GM23248 (cell line): ENCODE results near the gene RASGRP1. TPM values are rescaled to one million over a fixed set of nuclear protein-coding genes. Genes with fewer than 3 reads are reported as not detected.
A peak's percentile ranks its signal among the peaks of the same experiment; 100 is the strongest.

ENCODE experiments used
- DNase-seq: peaks from one replicate; pipeline ENCODE4 v3.0.0-alpha.2; 2015
- H2AFZ ChIP-seq: fragments of 200-600 bp; sonication (generic); 2 replicates; pipeline ENCODE4 v1.6.1; 2016; ENCODE audit warnings: antibody characterized with exemption
- H3F3A ChIP-seq: fragments of 200-600 bp; sonication (generic); 2 replicates; pipeline ENCODE4 v1.6.1; 2016; ENCODE audit warnings: mild to moderate bottlenecking, antibody characterized with exemption, mixed run types; ENCODE audit not compliant: insufficient read depth
- H3K27ac ChIP-seq: fragments of 200-600 bp; sonication (generic); 2 replicates; pipeline ENCODE4 v1.5.1; 2016; ENCODE audit warnings: mild to moderate bottlenecking
- H3K27me3 ChIP-seq: fragments of 200-600 bp; sonication (generic); replicated peaks from 2 replicates; pipeline ENCODE4 v1.6.1; 2016; ENCODE audit warnings: mild to moderate bottlenecking; ENCODE audit not compliant: insufficient read depth
- H3K36me3 ChIP-seq: fragments of 200-600 bp; sonication (generic); 2 replicates; pipeline ENCODE4 v1.6.1; 2016; ENCODE audit warnings: low read depth, mild to moderate bottlenecking
- H3K4me1 ChIP-seq: fragments of 200-600 bp; sonication (generic); 2 replicates; pipeline ENCODE4 v1.6.1; 2016; ENCODE audit warnings: mild to moderate bottlenecking; ENCODE audit not compliant: insufficient read depth
- H3K4me2 ChIP-seq: fragments of 200-600 bp; sonication (generic); one replicate; pipeline ENCODE4 v1.6.1; 2016; ENCODE audit warnings: mild to moderate bottlenecking; ENCODE audit not compliant: unreplicated experiment
- H3K4me3 ChIP-seq: fragments of 200-600 bp; sonication (generic); 2 replicates; pipeline ENCODE4 v1.5.1; 2016; ENCODE audit warnings: mild to moderate bottlenecking
- H3K79me2 ChIP-seq: fragments of 200-600 bp; sonication (generic); 2 replicates; pipeline ENCODE4 v1.6.1; 2016; ENCODE audit warnings: mild to moderate bottlenecking; ENCODE audit not compliant: insufficient read depth
- H3K9ac ChIP-seq: fragments of 200-600 bp; sonication (generic); 2 replicates; pipeline ENCODE4 v1.6.1; 2016; ENCODE audit warnings: mild to moderate bottlenecking
- H3K9me2 ChIP-seq: fragments of 200-600 bp; sonication (generic); 2 replicates; pipeline ENCODE4 v1.6.1; 2016; ENCODE audit warnings: mixed run types, mild to moderate bottlenecking, moderate library complexity; ENCODE audit not compliant: insufficient read depth
- H3K9me3 ChIP-seq: fragments of 200-600 bp; sonication (generic); one replicate; pipeline ENCODE4 v1.6.1; 2017; ENCODE audit warnings: low read depth
- H4K20me1 ChIP-seq: fragments of 200-600 bp; sonication (generic); 2 replicates; pipeline ENCODE4 v1.6.0; 2016; ENCODE audit not compliant: insufficient read depth
- EZH2 ChIP-seq: fragments of 200-600 bp; sonication (generic); IDR thresholded peaks from 2 replicates; pipeline ENCODE4 v1.6.1; 2018; ENCODE audit warnings: antibody characterized with exemption, mild to moderate bottlenecking; ENCODE audit not compliant: insufficient read depth, poor library complexity, severe bottlenecking
- EZH2phosphoT487 ChIP-seq: fragments of 200-600 bp; sonication (generic); IDR thresholded peaks from 2 replicates; pipeline ENCODE4 v1.6.1; 2018; ENCODE audit warnings: antibody characterized with exemption, moderate library complexity, mild to moderate bottlenecking, low read depth; ENCODE audit not compliant: insufficient read depth
- WGBS, 2 experiments: methylation state at CpG; one replicate each; pipeline ENCODE4 v1.1.6; 2015 to 2017; ENCODE audit warnings: low lambda C conversion rate in 2 of 2, low coverage in 1 of 2; ENCODE audit errors: missing lambda C conversion rate in 2 of 2; 5-methylcytosine and 5-hydroxymethylcytosine counted together
- in situ Hi-C: fragments of 300-500 bp; cut with MboI; formaldehyde crosslinking; loops from 2 replicates; pipeline ENCODE4 v1.15.0; 2020
- polyA plus RNA-seq: library from polyadenylated mRNA; unstranded; fragments of >200 nt; fragmentation: Nextera tagmentation; extraction: Ambion mirVana; gene quantifications from 2 replicates; pipeline ENCODE4 v1.2.1, GENCODE V29; 2016
- total RNA-seq: library from RNA; depleted of rRNA; stranded (reverse); fragments of >200 nt; shearing (Covaris generic); gene quantifications from 2 replicates; pipeline ENCODE4 v1.2.3, GENCODE V29; 2014

RASGRP1 gene
- total and polyA plus RNA-seq, 2 experiments from 2014 or later = 0.58 to 1.5 TPM

DNA sequence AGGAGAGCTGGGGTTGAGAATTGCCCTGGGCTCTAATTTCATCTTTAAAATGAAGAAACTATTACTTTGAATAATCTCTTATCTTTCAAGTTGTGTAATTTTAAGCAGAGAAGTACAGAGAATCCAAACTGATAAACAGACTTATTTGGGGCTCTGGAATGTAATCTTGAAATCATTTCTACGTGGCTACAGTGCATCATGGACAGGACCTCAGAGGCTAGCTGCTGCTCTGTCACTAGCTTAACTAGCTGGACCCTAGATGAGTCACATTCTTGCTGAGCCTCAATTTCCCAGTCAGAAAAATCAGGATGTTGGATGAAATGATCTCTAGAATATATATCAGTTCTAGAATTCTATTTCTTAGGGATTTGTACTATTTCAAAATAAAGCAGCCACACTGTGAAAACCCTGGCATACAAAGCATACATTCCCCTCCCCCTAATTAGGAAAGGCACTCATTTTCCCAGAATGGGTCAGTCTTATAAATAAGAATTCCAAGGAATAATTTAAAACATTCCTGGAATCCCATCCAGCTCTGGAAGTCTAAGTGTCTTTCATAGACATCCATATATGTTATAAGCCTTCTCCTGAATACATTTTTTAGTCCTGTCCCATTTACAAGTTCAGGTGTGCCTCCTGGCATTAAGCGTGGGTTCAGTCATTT lies 47.2 kb downstream of the RASGRP1 start:
- no peaks in the 10 kb centered on the region for H3K9me2 ChIP-seq
- no peaks in the 10 kb centered on the region for H3K9me3 ChIP-seq
- H3F3A ChIP-seq = no peaks in the 10 kb centered on the region
- H3K4me2 ChIP-seq = no peak overlapping the region
- H3K9ac ChIP-seq = no peak overlapping the region
- WGBS, 2 experiments = 65 to 66% methylated on average over 2 of the region's 2 CpGs
- H2AFZ ChIP-seq = no peak overlapping the region
- in situ Hi-C loops = no loop called here
- H3K27ac ChIP-seq = no peak overlapping the region
- peak; percentile 36 for DNase-seq
- peaks cover 10% of the 10 kb centered on the region; the same call in 1 of the 2 replicates for H3K4me1 ChIP-seq
- no peaks in the 10 kb centered on the region for H4K20me1 ChIP-seq
- H3K79me2 ChIP-seq = no peaks in the 10 kb centered on the region
- TF ChIP-seq EZH2 (no peak), EZH2phosphoT487 (no peak)
- H3K27me3 ChIP-seq = no peaks in the 10 kb centered on the region
- no peaks in the 10 kb centered on the region for H3K36me3 ChIP-seq
- H3K4me3 ChIP-seq = no peak overlapping the region

DNA sequence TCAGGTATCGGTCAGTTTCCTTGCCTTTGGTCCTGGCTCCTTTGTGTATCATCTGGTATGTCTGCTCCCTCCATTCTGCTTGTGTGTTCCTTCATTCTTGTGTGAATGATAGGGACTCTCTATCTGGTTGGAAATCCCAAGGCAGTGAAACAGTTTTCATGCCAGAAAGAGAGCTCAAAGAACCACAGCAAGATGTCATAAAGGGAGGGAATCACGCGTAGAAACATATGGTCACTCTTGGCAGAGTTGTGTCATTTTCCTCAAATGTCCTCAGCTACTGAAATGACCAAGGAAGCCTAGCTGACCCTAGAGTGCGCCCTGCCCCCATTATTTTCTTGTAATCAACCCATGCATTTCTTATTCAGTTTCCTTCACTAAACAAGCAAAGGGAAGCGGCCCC lies 48.0 kb downstream of the RASGRP1 start:
- Histone ChIP-seq H3K4me3 (no peak overlapping the region), H4K20me1 (no peaks in the 10 kb centered on the region), H3K9me2 (no peaks in the 10 kb centered on the region), H3K9ac (no peak overlapping the region), H3K9me3 (no peaks in the 10 kb centered on the region), H3K36me3 (no peaks in the 10 kb centered on the region), H3K27ac (no peak overlapping the region), H3F3A (no peaks in the 10 kb centered on the region), H2AFZ (no peak overlapping the region), H3K4me2 (no peak overlapping the region), H3K27me3 (no peaks in the 10 kb centered on the region), H3K4me1 (peaks cover 10% of the 10 kb centered on the region; the same call in 1 of the 2 replicates), H3K79me2 (no peaks in the 10 kb centered on the region)
- 79 to 80% methylated on average over 5 of the region's 5 CpGs for WGBS, 2 experiments
- no peak for DNase-seq
- in situ Hi-C loops = no loop called here
- TF ChIP-seq EZH2phosphoT487 (no peak), EZH2 (no peak)

DNA sequence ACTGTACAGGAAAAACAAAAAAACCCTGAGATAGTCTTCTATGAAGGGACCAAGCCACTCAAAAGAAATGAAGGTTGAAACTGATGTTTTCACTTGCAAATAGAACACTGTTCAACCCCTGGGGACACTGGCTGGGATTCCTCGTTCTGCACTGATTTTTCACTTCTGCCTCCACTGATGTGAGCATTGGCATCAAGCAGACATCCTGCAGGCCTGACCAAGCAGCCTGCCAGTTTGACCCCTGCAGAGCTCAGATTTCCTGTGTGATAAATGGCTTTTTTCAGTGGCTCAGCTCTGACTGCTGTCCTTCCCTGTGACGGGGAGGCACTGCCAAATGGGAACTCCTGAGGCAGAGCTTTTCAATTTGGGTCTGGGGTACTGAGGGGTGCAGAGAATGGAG lies 50.0 kb downstream of the RASGRP1 start:
- H3K9me2 ChIP-seq = no peaks in the 10 kb centered on the region
- no peaks in the 10 kb centered on the region for H4K20me1 ChIP-seq
- H3K36me3 ChIP-seq = no peaks in the 10 kb centered on the region
- H3K4me1 ChIP-seq = 0 out of 2 replicates have a peak, but pooled peaks cover 1% of the 10 kb centered on the region
- in situ Hi-C loops = no loop called here
- TF ChIP-seq EZH2 (no peak), EZH2phosphoT487 (no peak)
- H3K79me2 ChIP-seq = no peaks in the 10 kb centered on the region
- H3K9me3 ChIP-seq = no peaks in the 10 kb centered on the region
- no peaks in the 10 kb centered on the region for H3F3A ChIP-seq
- H3K4me3 ChIP-seq = no peak overlapping the region
- H3K9ac ChIP-seq = no peak overlapping the region
- H2AFZ ChIP-seq = no peak overlapping the region
- 58% methylated on average over 2 of the region's 2 CpGs for WGBS, 2 experiments
- H3K27me3 ChIP-seq = no peaks in the 10 kb centered on the region
- no peak for DNase-seq
- H3K4me2 ChIP-seq = no peak overlapping the region
- H3K27ac ChIP-seq = no peak overlapping the region

DNA sequence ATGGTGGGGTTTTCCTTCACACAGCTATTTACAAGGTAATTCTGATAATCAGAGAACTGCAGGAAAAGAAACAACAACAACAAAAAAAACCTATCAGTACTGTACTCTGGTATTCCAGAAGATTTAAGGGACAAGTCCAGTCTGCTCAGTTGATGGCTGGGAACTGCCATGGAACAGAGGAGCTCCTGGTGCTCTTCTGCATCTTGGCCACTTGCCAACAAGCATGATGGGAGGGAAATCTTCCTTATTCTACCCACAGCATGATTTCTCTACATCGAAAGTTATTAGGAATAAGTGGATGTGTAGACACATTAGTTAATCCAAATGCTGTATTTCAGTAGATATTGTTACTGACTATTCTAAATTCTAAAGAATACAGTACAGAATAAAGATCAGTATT lies 51.7 kb downstream of the RASGRP1 start:
- H3K9ac ChIP-seq = no peak overlapping the region
- H3K79me2 ChIP-seq = no peaks in the 10 kb centered on the region
- no peak overlapping the region for H3K4me2 ChIP-seq
- in situ Hi-C loops = no loop called here
- H3K9me3 ChIP-seq = no peaks in the 10 kb centered on the region
- no peaks in the 10 kb centered on the region for H4K20me1 ChIP-seq
- H3K4me3 ChIP-seq = no peak overlapping the region
- H3F3A ChIP-seq = no peaks in the 10 kb centered on the region
- no peaks in the 10 kb centered on the region for H3K4me1 ChIP-seq
- H3K27me3 ChIP-seq = no peaks in the 10 kb centered on the region
- H3K27ac ChIP-seq = no peak overlapping the region
- TF ChIP-seq EZH2 (no peak), EZH2phosphoT487 (no peak)
- H3K36me3 ChIP-seq = no peaks in the 10 kb centered on the region
- no peak for DNase-seq
- H2AFZ ChIP-seq = no peak overlapping the region
- 90 to 100% methylated on average over 1 of the region's 1 CpG for WGBS, 2 experiments
- no peaks in the 10 kb centered on the region for H3K9me2 ChIP-seq

DNA sequence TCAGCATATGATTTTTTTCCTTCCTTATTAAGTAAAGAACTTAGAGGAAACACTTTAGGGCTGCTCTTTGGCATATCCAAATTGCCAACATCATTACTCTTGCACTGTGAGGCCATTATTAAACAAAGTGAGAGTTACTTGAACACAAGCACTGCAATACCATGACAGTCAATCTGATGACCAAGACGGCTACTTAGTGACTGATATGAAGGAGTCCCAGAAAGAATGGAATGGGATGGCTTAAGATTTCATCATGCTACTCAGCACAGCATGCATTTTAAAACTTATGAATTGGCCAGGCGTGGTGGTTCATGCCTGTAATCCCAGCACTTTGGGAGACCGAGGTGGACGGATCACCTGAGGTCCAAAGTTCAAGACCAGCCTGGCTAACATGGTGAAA lies 55.5 kb downstream of the RASGRP1 start:
- Histone ChIP-seq H3F3A (no peaks in the 10 kb centered on the region), H2AFZ (no peak overlapping the region), H3K4me3 (no peak overlapping the region), H3K4me1 (no peaks in the 10 kb centered on the region), H3K4me2 (no peak overlapping the region), H3K79me2 (no peaks in the 10 kb centered on the region), H3K9me3 (no peaks in the 10 kb centered on the region), H3K27me3 (no peaks in the 10 kb centered on the region), H3K36me3 (no peaks in the 10 kb centered on the region), H4K20me1 (no peaks in the 10 kb centered on the region), H3K27ac (no peak overlapping the region), H3K9ac (no peak overlapping the region), H3K9me2 (no peaks in the 10 kb centered on the region)
- in situ Hi-C loops = no loop called here
- TF ChIP-seq EZH2phosphoT487 (no peak), EZH2 (no peak)
- WGBS, 2 experiments = 89% methylated on average over 4 of the region's 4 CpGs
- no peak for DNase-seq
